GM12801 (cell line): Measurements from ENCODE around the gene OLFML2A.

Source experiments
- TF ChIP-seq, protein P1 (sequence below): IDR thresholded peaks from one replicate; pipeline ENCODE4 v1.5.1; 2011; ENCODE audit warnings: control low read depth; ENCODE audit not compliant: insufficient read length; ENCODE audit errors: extremely low read depth

The OLFML2A gene

DNA sequence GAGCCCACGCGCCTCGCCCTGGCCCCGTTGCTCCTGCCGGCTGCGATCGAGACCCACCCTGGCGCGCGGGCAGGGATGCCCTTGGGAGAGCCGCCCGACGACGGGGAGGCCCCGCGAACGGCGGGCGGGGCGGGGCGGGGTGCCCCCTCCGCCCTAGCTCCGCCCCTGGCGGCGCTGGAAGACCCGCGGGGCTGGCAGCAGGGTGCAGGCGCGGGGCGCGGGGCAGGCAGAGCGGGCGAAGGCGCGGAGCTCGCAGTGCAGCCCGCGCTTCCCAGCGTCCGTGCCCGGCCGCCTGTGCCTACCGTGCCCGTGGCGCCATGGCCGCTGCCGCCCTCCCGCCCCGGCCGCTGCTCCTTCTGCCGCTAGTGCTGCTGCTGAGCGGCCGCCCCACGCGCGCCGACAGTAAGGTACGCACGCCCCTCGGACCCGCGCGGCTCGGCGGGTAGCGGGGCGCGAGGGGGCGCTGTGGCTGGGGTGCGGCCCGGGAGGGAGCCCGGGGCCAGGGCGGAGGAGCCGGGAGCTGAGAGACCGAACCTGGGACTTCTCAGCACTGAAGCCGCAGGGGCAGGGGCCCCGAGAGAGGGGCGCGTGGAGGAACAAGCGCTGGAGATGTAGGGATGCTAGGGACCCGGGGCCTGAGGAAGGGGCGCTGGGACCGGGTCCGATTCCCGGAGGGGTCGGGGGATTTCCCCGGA, at the start of gene OLFML2A:
OLFML2A (plus strand) TSS at position 180 of the 695 bp plus-strand sequence; CDS start at position 318, 138 bp downstream.
- TF ChIP-seq, protein P1, sequence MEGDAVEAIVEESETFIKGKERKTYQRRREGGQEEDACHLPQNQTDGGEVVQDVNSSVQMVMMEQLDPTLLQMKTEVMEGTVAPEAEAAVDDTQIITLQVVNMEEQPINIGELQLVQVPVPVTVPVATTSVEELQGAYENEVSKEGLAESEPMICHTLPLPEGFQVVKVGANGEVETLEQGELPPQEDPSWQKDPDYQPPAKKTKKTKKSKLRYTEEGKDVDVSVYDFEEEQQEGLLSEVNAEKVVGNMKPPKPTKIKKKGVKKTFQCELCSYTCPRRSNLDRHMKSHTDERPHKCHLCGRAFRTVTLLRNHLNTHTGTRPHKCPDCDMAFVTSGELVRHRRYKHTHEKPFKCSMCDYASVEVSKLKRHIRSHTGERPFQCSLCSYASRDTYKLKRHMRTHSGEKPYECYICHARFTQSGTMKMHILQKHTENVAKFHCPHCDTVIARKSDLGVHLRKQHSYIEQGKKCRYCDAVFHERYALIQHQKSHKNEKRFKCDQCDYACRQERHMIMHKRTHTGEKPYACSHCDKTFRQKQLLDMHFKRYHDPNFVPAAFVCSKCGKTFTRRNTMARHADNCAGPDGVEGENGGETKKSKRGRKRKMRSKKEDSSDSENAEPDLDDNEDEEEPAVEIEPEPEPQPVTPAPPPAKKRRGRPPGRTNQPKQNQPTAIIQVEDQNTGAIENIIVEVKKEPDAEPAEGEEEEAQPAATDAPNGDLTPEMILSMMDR: no peak

- TF ChIP-seq, protein P1: no peak
Observed at GRCh38 chr9:124730772-124731171, 46.2 kb upstream of the OLFML2A start.

DNA sequence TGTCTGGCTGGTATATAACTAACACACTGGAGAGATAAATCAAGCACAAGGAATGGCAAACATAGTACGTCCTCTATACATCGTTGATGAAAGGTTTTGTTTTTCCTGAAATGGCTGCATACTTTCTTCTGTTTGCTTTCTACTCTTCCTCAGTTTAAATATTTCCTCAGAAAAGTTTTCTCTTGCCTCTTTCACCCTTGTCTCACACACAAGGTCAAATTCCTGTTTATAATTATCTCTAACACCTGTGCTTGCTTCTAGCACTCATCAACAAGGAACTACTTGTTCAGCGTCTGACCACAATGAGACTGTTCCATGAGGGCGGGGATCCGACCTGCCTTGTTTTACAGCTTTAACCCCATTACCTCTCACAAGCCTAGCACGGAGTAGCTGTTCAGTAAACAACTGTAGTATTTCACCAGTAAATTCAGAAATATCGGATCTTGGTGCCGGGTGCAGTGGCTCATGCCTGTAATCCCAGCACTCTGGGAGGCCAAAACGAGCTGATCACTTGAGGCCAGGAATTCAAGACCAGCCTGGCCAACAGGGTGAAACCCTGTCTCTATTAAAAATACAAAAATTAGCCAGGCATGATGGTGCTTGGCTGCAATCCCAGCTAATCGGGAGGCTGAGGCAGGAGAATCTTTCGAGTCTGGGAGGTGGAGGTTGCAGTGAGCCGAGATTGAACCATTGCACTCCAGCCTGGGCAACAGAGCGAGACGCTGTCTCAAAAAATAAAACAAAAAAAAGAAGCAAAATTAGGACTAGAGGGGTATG, 42.8 kb upstream of the OLFML2A start:
- TF ChIP-seq, protein P1: no peak

- TF ChIP-seq, protein P1: no peak
Observed at GRCh38 chr9:124735121-124735520, 41.8 kb upstream of the OLFML2A start.

GRCh38 chr9:124739360-124739759, 37.6 kb upstream of the OLFML2A start:
- TF ChIP-seq, protein P1: no peak

- TF ChIP-seq, protein P1: no peak
Observed at GRCh38 chr9:124741149-124741548, 35.8 kb upstream of the OLFML2A start.

GRCh38 chr9:124741662-124742061, 35.3 kb upstream of the OLFML2A start:
- TF ChIP-seq, protein P1: no peak
